ENCODE data around the gene SFXN5. TPM values are rescaled to one million over a fixed set of nuclear protein-coding genes. Genes with fewer than 3 reads are reported as not detected.

Gene SFXN5
- total RNA-seq, 1 donor from 2014 or later = 21.8 TPM

GRCh38 chr2:72982781-72983499 is 88.6 kb downstream of the SFXN5 start:
- DNase-seq (ENCODE audit: low read depth, low spot score) = no peak
- no peak for TF ChIP-seq CTCF (conservative IDR thresholded peaks at IDR 0.05)
- no peaks in the 10 kb centered on the region for H3K4me1 Mint-ChIP-seq
- H3K36me3 Mint-ChIP-seq (ENCODE audit: low read depth) = no peaks in the 10 kb centered on the region
- no peaks in the 10 kb centered on the region for H3K27me3 Mint-ChIP-seq (ENCODE audit: low read depth)
- no peaks in the 10 kb centered on the region for H3K9me3 Mint-ChIP-seq
- no peak overlapping the region for H3K4me3 Mint-ChIP-seq
- H3K27ac Mint-ChIP-seq (ENCODE audit: unreplicated experiment) = no peak overlapping the region

- Mint-ChIP-seq H3K27me3 (ENCODE audit: low read depth) (no peaks in the 10 kb centered on the region), H3K4me3 (no peak overlapping the region), H3K9me3 (no peaks in the 10 kb centered on the region), H3K27ac (ENCODE audit: unreplicated experiment) (no peak overlapping the region), H3K4me1 (no peaks in the 10 kb centered on the region), H3K36me3 (ENCODE audit: low read depth) (no peaks in the 10 kb centered on the region)
- no peak for DNase-seq (ENCODE audit: low read depth, low spot score)
- no peak for TF ChIP-seq CTCF (conservative IDR thresholded peaks at IDR 0.05)
Observed at GRCh38 chr2:72982219-72982618, 89.3 kb downstream of the SFXN5 start.

- Mint-ChIP-seq H3K27ac (ENCODE audit: unreplicated experiment) (no peak overlapping the region), H3K9me3 (no peaks in the 10 kb centered on the region), H3K36me3 (ENCODE audit: low read depth) (no peaks in the 10 kb centered on the region), H3K27me3 (ENCODE audit: low read depth) (no peaks in the 10 kb centered on the region), H3K4me1 (no peaks in the 10 kb centered on the region), H3K4me3 (no peak overlapping the region)
- TF ChIP-seq CTCF (conservative IDR thresholded peaks at IDR 0.05) = no peak
- DNase-seq (ENCODE audit: low read depth, low spot score) = no peak
Observed at GRCh38 chr2:72981536-72981935, 90.0 kb downstream of the SFXN5 start.

- H3K27me3 Mint-ChIP-seq (ENCODE audit: low read depth) = no peaks in the 10 kb centered on the region
- no peak overlapping the region for H3K4me3 Mint-ChIP-seq
- no peaks in the 10 kb centered on the region for H3K36me3 Mint-ChIP-seq (ENCODE audit: low read depth)
- no peaks in the 10 kb centered on the region for H3K4me1 Mint-ChIP-seq
- H3K27ac Mint-ChIP-seq (ENCODE audit: unreplicated experiment) = no peak overlapping the region
- DNase-seq (ENCODE audit: low read depth, low spot score) = no peak
- no peak for TF ChIP-seq CTCF (conservative IDR thresholded peaks at IDR 0.05)
- no peaks in the 10 kb centered on the region for H3K9me3 Mint-ChIP-seq
Observed at GRCh38 chr2:72980535-72981217, 90.8 kb downstream of the SFXN5 start.

GRCh38 chr2:72979896-72980295 is 91.6 kb downstream of the SFXN5 start:
- Mint-ChIP-seq H3K27me3 (ENCODE audit: low read depth) (no peaks in the 10 kb centered on the region), H3K9me3 (no peaks in the 10 kb centered on the region), H3K36me3 (ENCODE audit: low read depth) (no peaks in the 10 kb centered on the region), H3K4me1 (no peaks in the 10 kb centered on the region), H3K27ac (ENCODE audit: unreplicated experiment) (no peak overlapping the region), H3K4me3 (no peak overlapping the region)
- DNase-seq (ENCODE audit: low read depth, low spot score) = no peak
- TF ChIP-seq CTCF (conservative IDR thresholded peaks at IDR 0.05) = no peak

Measured in neural crest cell (in vitro differentiated cells).